Tibial nerve (tissue), 3 donors: ENCODE measurements around the gene CIT.

ENCODE experiments used
- EP300 ChIP-seq, 2 donors: sonication (generic); formaldehyde crosslinking; IDR thresholded peaks; one replicate each; pipeline ENCODE4 v1.6.1; 2017; ENCODE audit warnings: antibody characterized with exemption in 2 of 2, mild to moderate bottlenecking in 1 of 2
- POLR2A ChIP-seq, 2 donors: fragments of 450-650 bp; IDR thresholded peaks; one replicate each; pipeline ENCODE4 v1.6.1; 2017; ENCODE audit warnings: antibody characterized with exemption in 2 of 2, mild to moderate bottlenecking in 2 of 2, moderate library complexity in 2 of 2

DNA sequence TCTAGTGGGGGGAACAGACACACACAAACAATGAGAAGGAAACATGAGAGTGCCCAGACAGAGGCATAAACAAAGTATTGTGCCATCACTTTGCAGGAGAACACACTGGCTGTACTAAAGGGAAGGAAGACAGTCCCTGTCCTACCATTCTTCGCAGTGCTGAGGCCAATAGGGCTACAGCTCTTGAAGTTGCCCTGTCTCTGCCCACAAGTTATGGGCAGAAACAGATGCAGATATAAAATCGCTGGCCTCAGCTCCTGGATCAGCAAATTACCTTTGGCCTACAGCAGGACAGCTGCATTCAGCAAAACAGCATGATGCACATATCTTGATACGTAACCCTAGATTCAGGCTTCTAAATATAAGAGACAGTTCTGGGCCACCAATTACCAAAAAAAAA, 232.2 kb downstream of the CIT start:
- no peak for TF ChIP-seq EP300 (IDR thresholded peaks at IDR 0.05)
- TF ChIP-seq POLR2A (IDR thresholded peaks at IDR 0.05) = no peak
